OCI-LY3 (cell line): ENCODE data around the gene USP7.

ENCODE experiments used
- H2AFZ ChIP-seq: fragments of 200-600, 300-600 bp; shearing (Covaris generic); 2 replicates; pipeline ENCODE4 v1.6.0; 2014; ENCODE audit warnings: antibody characterized with exemption, low read depth, low read length
- H3K27ac ChIP-seq: fragments of 200-600, 300-600 bp; sonication (generic); 2 replicates; pipeline ENCODE4 v1.5.1; 2014; ENCODE audit warnings: mild to moderate bottlenecking, low read length, moderate library complexity, mixed read lengths
- H3K27me3 ChIP-seq: fragments of 200-600, 300-600 bp; sonication (generic); 2 replicates; pipeline ENCODE4 v1.6.1; 2014; ENCODE audit warnings: low read depth, low read length, mixed read lengths
- H3K36me3 ChIP-seq: fragments of 200-600, 300-600 bp; sonication (generic); replicated peaks from 2 replicates; pipeline ENCODE3; 2014; ENCODE audit warnings: low read depth, low read length, mixed read lengths
- H3K4me1 ChIP-seq: fragments of 300-600, 200-600 bp; sonication (generic); 2 replicates; pipeline ENCODE4 v1.6.1; 2014; ENCODE audit warnings: low read length, mixed read lengths
- H3K4me2 ChIP-seq: fragments of 200-600, 300-600 bp; sonication (generic); 2 replicates; pipeline ENCODE4 v1.6.1; 2014; ENCODE audit warnings: low read length, mixed read lengths
- H3K4me3 ChIP-seq: fragments of 300-600, 200-600 bp; sonication (generic); 2 replicates; pipeline ENCODE4 v1.5.1; 2014; ENCODE audit warnings: antibody characterized with exemption, mild to moderate bottlenecking, low read length, moderate library complexity
- H3K79me2 ChIP-seq: fragments of 300-600, 200-600 bp; shearing (Covaris generic); 2 replicates; pipeline ENCODE4 v1.6.1; 2014; ENCODE audit warnings: mild to moderate bottlenecking, low read length, mixed read lengths
- H3K9ac ChIP-seq: fragments of 300-600, 200-600 bp; shearing (Covaris generic); 2 replicates; pipeline ENCODE4 v1.6.0; 2014; ENCODE audit warnings: mild to moderate bottlenecking, low read length, moderate library complexity
- H3K9me3 ChIP-seq: fragments of 200-600, 300-600 bp; shearing (Covaris generic); 2 replicates; pipeline ENCODE4 v1.6.1; 2014; ENCODE audit warnings: low read length, mixed read lengths; ENCODE audit not compliant: insufficient read depth
- H4K20me1 ChIP-seq: fragments of 200-600, 300-600 bp; sonication (generic); 2 replicates; pipeline ENCODE4 v1.6.1; 2016; ENCODE audit warnings: low read length, mixed read lengths; ENCODE audit not compliant: insufficient read depth
- CTCF ChIP-seq: fragments of 200-600, 300-600 bp; sonication (generic); IDR thresholded peaks from 2 replicates; pipeline ENCODE4 v1.5.1; 2014; ENCODE audit warnings: antibody characterized with exemption, low read length, low read depth
- EZH2phosphoT487 ChIP-seq: fragments of 200-600 bp; shearing (Covaris generic); IDR thresholded peaks from 2 replicates; pipeline ENCODE4 v1.6.1; 2018; ENCODE audit warnings: antibody characterized with exemption, mixed run types, low read depth

The USP7 gene

GRCh38 chr16:8946544-8946943 lies 17.2 kb downstream of the USP7 start:
- no peak overlapping the region for H3K9ac ChIP-seq
- no peaks in the 10 kb centered on the region for H3K36me3 ChIP-seq
- peaks cover 100% of the 10 kb centered on the region for H4K20me1 ChIP-seq
- no peak overlapping the region for H3K4me2 ChIP-seq
- H3K27ac ChIP-seq: no peak overlapping the region
- no peak overlapping the region for H3K4me3 ChIP-seq
- no peak overlapping the region for H2AFZ ChIP-seq
- H3K79me2 ChIP-seq: peaks cover 100% of the 10 kb centered on the region
- TF ChIP-seq EZH2phosphoT487 (no peak), CTCF (no peak)
- no peaks in the 10 kb centered on the region for H3K27me3 ChIP-seq
- H3K4me1 ChIP-seq: peaks cover 29% of the 10 kb centered on the region
- no peaks in the 10 kb centered on the region for H3K9me3 ChIP-seq

- Histone ChIP-seq H3K9me3 (no peaks in the 10 kb centered on the region), H3K27ac (no peak overlapping the region), H4K20me1 (peaks cover 99% of the 10 kb centered on the region), H2AFZ (no peak overlapping the region), H3K4me1 (peaks cover 28% of the 10 kb centered on the region), H3K9ac (no peak overlapping the region), H3K36me3 (peaks cover 5% of the 10 kb centered on the region), H3K79me2 (peaks cover 100% of the 10 kb centered on the region), H3K27me3 (no peaks in the 10 kb centered on the region), H3K4me2 (no peak overlapping the region), H3K4me3 (no peak overlapping the region)
- TF ChIP-seq EZH2phosphoT487 (no peak), CTCF (no peak)
These were observed 17.9 kb downstream of the USP7 start for GRCh38 chr16:8945626-8946296.

GRCh38 chr16:8943966-8944759 lies 19.5 kb downstream of the USP7 start:
- Histone ChIP-seq H3K79me2 (peaks cover 100% of the 10 kb centered on the region), H3K27ac (peak overlapping the region; percentile 30; the same call in 1 of the 2 replicates), H3K4me1 (peaks cover 43% of the 10 kb centered on the region), H3K27me3 (no peaks in the 10 kb centered on the region), H3K4me2 (peak overlapping the region; percentile 79), H3K9me3 (no peaks in the 10 kb centered on the region), H4K20me1 (peaks cover 99% of the 10 kb centered on the region), H3K4me3 (peak overlapping the region; percentile 40), H3K9ac (no peak overlapping the region), H2AFZ (no peak overlapping the region), H3K36me3 (peaks cover 10% of the 10 kb centered on the region)
- TF ChIP-seq EZH2phosphoT487: no peak
- TF ChIP-seq CTCF: no peak

GRCh38 chr16:8943001-8943763 lies 20.5 kb downstream of the USP7 start:
- H3K9me3 ChIP-seq: no peaks in the 10 kb centered on the region
- H3K27me3 ChIP-seq: no peaks in the 10 kb centered on the region
- peaks cover 43% of the 10 kb centered on the region for H3K4me1 ChIP-seq
- H3K9ac ChIP-seq: no peak overlapping the region
- no peak overlapping the region for H2AFZ ChIP-seq
- H3K4me2 ChIP-seq: no peak overlapping the region
- TF ChIP-seq CTCF (no peak), EZH2phosphoT487 (no peak)
- no peak overlapping the region for H3K27ac ChIP-seq
- peaks cover 13% of the 10 kb centered on the region for H3K36me3 ChIP-seq
- H3K79me2 ChIP-seq: peaks cover 100% of the 10 kb centered on the region
- H4K20me1 ChIP-seq: peaks cover 99% of the 10 kb centered on the region
- H3K4me3 ChIP-seq: no peak overlapping the region
